Left kidney (tissue), 8 donors: ENCODE measurements around the gene TBC1D10A. TPM values are rescaled to one million over a fixed set of nuclear protein-coding genes. Genes with fewer than 3 reads are reported as not detected.

Source experiments
- DNase-seq: peaks from one replicate; pipeline ENCODE4 v3.0.0-alpha.2; 2013
- long read RNA-seq, 8 donors: transcript quantifications; one replicate each; lab custom pipeline, GENCODE V29; 2026
- polyA plus RNA-seq: library from polyadenylated mRNA; unstranded; fragments of 120-200 nt; gene quantifications from one replicate; pipeline ENCODE4 v1.2.1, GENCODE V29; 2013; ENCODE audit not compliant: insufficient read length

TBC1D10A gene
- 12.9 TPM for polyA plus RNA-seq
- long read RNA-seq, donor 1, transcript TBC1D10A-201 (9 exons, 2,077 nt): major isoform, 12 of 12 reads
- long read RNA-seq, donor 1, partial matches to known transcripts: 0 of 12 reads
- long read RNA-seq, donor 1, other reads (novel, unspliced or antisense): 0 of 12 reads
- long read RNA-seq, donor 2, transcript TBC1D10A-201 (9 exons, 2,077 nt): major isoform, 8 of 8 reads
- long read RNA-seq, donor 2, partial matches to known transcripts: 0 of 8 reads
- long read RNA-seq, donor 2, other reads (novel, unspliced or antisense): 0 of 8 reads
- long read RNA-seq, donor 3, transcript TBC1D10A-201 (9 exons, 2,077 nt): major isoform, 8 of 8 reads
- long read RNA-seq, donor 3, partial matches to known transcripts: 0 of 8 reads
- long read RNA-seq, donor 3, other reads (novel, unspliced or antisense): 0 of 8 reads
- long read RNA-seq, donor 4, partial matches to known transcripts: 0 of 1 reads
- long read RNA-seq, donor 4, other reads (novel, unspliced or antisense): 0 of 1 reads
- long read RNA-seq, donor 5, transcript TBC1D10A-201 (9 exons, 2,077 nt): major isoform, 14 of 14 reads
- long read RNA-seq, donor 5, partial matches to known transcripts: 0 of 14 reads
- long read RNA-seq, donor 5, other reads (novel, unspliced or antisense): 0 of 14 reads
- long read RNA-seq, donor 6, transcript TBC1D10A-201 (9 exons, 2,077 nt): major isoform, 5 of 5 reads
- long read RNA-seq, donor 6, partial matches to known transcripts: 0 of 5 reads
- long read RNA-seq, donor 6, other reads (novel, unspliced or antisense): 0 of 5 reads
- long read RNA-seq, donor 7, transcript TBC1D10A-201 (9 exons, 2,077 nt): major isoform, 9 of 9 reads
- long read RNA-seq, donor 7, partial matches to known transcripts: 0 of 9 reads
- long read RNA-seq, donor 7, other reads (novel, unspliced or antisense): 0 of 9 reads
- long read RNA-seq, donor 8, partial matches to known transcripts: 0 of 3 reads
- long read RNA-seq, donor 8, other reads (novel, unspliced or antisense): 0 of 3 reads

GRCh38 chr22:30326706-30327362 is at the start of gene TBC1D10A:
TSS of gene TBC1D10A (minus strand) at chr22:30326941. CDS start at chr22:30326881, 60 bp downstream.
- peak; percentile 88 for DNase-seq

- no peak for DNase-seq
Observed at GRCh38 chr22:30375312-30375849, 48.6 kb upstream of the TBC1D10A start.

GRCh38 chr22:30373331-30374325 is 46.9 kb upstream of the TBC1D10A start:
- no peak for DNase-seq

- no peak for DNase-seq
Observed at GRCh38 chr22:30372915-30373314, 46.2 kb upstream of the TBC1D10A start.

GRCh38 chr22:30371981-30372380 is 45.2 kb upstream of the TBC1D10A start:
- DNase-seq: no peak

- DNase-seq: no peak
Observed at GRCh38 chr22:30371321-30371720, 44.6 kb upstream of the TBC1D10A start.

- no peak for DNase-seq
Observed at GRCh38 chr22:30370641-30371230, 44.0 kb upstream of the TBC1D10A start.

GRCh38 chr22:30368420-30368819 is 41.7 kb upstream of the TBC1D10A start:
- no peak for DNase-seq

- no peak for DNase-seq
Observed at GRCh38 chr22:30365891-30366290, 39.1 kb upstream of the TBC1D10A start.

- DNase-seq: no peak
Observed at GRCh38 chr22:30362651-30363281, 36.0 kb upstream of the TBC1D10A start.

- DNase-seq: no peak
Observed at GRCh38 chr22:30361916-30362650, 35.3 kb upstream of the TBC1D10A start.

- no peak for DNase-seq
Observed at GRCh38 chr22:30358541-30358940, 31.8 kb upstream of the TBC1D10A start.

- no peak for DNase-seq
Observed at GRCh38 chr22:30357650-30358215, 31.0 kb upstream of the TBC1D10A start.

GRCh38 chr22:30357236-30357570 is 30.5 kb upstream of the TBC1D10A start:
- peak; percentile 58 for DNase-seq

GRCh38 chr22:30356449-30357235 is 29.9 kb upstream of the TBC1D10A start, which contains the start of the genes CCDC157 and SF3A1:
TSS of gene CCDC157 (plus strand) at chr22:30357007. CDS start at chr22:30366001, 8,994 bp downstream.
TSS of gene SF3A1 (minus strand) at chr22:30356894. CDS start at chr22:30356792, 102 bp downstream.
- DNase-seq: peak; percentile 90

- DNase-seq: no peak
Observed at GRCh38 chr22:30354644-30355043, 27.9 kb upstream of the TBC1D10A start.

- no peak for DNase-seq
Observed at GRCh38 chr22:30351226-30351625, 24.5 kb upstream of the TBC1D10A start.

GRCh38 chr22:30348809-30349208 is 22.1 kb upstream of the TBC1D10A start:
- DNase-seq: no peak
